DMS 273 (cell line): ENCODE data around the gene TPPP.
"Not testable (repeated sequence)": the region's sequence is repeated elsewhere in the genome, so short reads cannot be mapped to it uniquely, and the experiment has no call there.

Source experiments
- DNase-seq: peaks from one replicate; lab custom pipeline; 2025; ENCODE audit not compliant: unreplicated experiment; lab: John Stamatoyannopoulos, UW

Gene TPPP

GRCh38 chr5:694042-694431 is 885 bp upstream of the TPPP start:
- DNase-seq: not testable (repeated sequence)

DNA sequence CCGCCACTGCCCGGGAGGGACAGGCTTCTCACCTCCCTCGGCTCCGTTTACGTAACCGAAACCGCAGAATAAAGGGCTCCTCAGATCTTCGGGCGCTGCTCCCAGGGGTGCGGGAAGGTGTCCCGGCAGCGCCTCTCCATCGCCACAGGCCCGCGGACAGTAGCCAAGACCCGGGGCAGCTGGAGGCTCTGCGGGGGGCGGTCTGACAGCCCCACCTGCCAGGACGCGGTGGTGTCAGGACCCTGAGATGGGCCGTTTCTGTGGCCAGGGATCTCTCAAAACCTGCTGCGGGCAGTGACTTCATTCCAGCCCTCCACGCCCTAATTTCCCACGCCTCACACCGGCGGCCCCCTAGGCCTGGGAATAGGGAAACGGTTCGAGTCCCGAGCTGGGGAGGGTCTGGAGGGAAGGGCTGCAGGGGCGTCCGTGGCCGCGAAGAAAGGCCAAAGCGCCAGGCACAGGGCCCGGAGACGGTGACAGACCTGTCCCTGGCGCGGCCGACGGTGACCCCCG is 567 bp downstream of the TPPP start:
- peak; percentile 37 for DNase-seq

GRCh38 chr5:691817-692528 is 1.2 kb downstream of the TPPP start:
- no peak for DNase-seq

- not testable (repeated sequence) for DNase-seq
These were observed 2.1 kb downstream of the TPPP start for GRCh38 chr5:691049-691448.

DNA sequence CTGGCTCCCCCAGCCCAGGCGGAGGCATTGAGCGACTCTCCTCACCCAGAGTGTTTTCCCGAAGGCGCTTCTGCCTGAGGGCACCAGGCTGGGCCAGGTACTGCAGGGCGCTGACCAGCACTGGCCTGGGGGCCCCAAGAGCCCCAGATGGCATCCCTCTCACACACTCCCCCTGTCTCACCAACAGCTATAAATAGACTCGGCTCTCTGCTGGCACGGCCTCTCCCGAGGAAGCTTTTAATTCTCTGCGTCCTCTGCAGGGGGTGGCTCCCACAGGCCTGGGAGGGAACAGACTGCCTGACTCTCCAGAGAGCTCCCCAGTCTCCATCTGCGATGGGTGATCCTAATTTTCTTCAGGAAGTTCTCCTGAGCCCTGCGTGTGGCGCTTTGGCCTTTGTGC is 2.9 kb downstream of the TPPP start:
- DNase-seq: not testable (repeated sequence)

GRCh38 chr5:688348-689010 is 4.7 kb downstream of the TPPP start:
- not testable (repeated sequence) for DNase-seq

GRCh38 chr5:686936-687335 is 6.2 kb downstream of the TPPP start:
- DNase-seq: not testable (repeated sequence)

DNA sequence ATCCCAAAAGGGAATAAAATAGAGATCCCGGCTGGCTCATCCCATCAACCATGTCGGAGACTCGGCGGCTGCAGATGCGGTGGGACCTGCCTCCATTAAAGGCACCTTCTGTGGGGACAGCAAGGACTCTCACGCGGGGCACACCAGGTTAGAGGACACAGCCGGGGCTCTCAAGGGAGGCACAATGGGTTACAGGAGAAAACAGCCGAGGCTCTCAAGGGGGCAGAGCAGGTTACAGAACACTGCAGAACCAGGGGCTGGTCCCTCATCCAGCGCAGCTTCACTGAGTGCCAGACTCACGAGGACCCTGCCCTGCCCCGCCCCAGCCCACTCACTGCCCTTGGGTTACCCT is 7.0 kb downstream of the TPPP start:
- not testable (repeated sequence) for DNase-seq

DNA sequence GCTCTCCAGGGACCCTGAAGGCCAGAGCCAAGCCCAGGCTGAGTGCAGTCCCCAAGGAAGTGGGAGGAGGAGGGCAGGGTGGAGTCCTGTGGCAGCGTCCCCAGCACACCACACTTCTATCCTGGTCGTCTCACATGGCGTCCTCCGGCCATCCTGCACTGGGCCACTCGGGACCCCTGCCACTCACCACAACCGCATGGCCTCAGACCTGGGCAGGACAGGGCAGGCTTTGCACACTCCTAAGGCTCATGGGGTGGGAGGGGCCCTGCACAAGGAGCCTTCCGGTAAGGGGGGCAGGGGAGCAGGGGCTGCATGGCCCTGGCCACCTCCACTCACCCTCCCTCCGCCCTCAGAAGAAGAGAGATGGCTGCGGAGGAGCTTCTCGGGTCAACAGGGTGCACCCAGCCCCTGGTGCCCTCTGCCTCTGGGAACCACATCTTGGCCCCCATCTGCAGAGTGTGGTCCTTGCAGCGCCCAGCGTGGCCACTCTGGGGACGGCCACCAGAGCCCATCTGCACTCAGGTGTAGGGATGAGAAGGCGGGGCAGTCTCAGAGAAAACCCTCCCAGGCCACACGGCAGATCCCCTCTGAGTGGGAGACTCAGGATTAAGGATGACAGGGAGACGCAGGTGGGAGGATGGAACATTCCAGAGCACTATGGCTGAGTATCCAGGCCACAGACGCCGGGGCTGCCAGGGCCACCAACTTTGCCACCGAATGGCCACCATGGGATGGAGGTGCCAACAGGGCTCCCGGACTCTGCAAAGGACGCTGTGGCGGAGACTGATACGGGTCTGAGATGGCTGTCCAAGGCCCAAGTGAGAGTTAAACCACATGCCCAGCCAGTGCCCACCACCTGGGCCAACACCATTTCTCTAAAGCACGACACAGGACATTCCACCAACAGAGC is 7.6 kb downstream of the TPPP start:
- no peak for DNase-seq

- DNase-seq: no peak
These were observed 8.4 kb downstream of the TPPP start for GRCh38 chr5:684751-685216.

- DNase-seq: no peak
These were observed 9.3 kb downstream of the TPPP start for GRCh38 chr5:683551-684481.

DNA sequence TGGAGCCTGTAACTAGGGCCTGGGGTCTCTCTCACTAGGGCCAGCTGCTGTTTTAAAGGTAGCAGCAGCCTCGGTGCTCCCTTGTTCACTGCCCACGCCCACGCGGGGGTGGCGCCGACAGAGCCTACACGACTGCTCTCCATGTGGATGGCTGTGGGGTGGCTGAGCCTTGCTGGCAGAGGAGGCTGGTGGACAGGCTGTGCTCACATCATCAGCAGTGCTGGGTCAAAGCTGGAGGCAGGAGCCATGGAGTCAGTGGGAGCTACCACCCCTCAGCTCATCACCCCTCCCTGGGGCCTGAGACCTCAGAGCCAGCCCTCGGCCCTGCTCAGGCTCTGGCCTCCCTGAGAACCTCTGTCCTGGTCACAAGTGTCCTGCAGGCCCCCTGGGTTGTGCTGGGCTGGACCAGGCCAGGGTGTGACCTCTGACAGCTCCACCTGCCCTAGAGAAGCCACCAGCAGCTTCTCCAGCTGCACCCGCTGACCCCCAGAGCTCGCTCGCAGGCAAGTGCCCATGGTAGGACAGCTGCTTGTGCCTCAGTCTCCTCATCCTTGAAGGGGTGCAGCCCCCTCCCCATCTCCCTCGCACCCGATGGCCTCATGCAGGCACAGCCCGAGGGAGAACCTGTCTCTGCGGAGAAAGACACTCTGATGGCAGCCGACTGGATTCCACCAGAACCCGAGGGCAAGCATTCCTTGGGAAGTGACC is 10.3 kb downstream of the TPPP start:
- peak; percentile 24 for DNase-seq

GRCh38 chr5:682216-682615 is 10.9 kb downstream of the TPPP start:
- DNase-seq: not testable (repeated sequence)

DNA sequence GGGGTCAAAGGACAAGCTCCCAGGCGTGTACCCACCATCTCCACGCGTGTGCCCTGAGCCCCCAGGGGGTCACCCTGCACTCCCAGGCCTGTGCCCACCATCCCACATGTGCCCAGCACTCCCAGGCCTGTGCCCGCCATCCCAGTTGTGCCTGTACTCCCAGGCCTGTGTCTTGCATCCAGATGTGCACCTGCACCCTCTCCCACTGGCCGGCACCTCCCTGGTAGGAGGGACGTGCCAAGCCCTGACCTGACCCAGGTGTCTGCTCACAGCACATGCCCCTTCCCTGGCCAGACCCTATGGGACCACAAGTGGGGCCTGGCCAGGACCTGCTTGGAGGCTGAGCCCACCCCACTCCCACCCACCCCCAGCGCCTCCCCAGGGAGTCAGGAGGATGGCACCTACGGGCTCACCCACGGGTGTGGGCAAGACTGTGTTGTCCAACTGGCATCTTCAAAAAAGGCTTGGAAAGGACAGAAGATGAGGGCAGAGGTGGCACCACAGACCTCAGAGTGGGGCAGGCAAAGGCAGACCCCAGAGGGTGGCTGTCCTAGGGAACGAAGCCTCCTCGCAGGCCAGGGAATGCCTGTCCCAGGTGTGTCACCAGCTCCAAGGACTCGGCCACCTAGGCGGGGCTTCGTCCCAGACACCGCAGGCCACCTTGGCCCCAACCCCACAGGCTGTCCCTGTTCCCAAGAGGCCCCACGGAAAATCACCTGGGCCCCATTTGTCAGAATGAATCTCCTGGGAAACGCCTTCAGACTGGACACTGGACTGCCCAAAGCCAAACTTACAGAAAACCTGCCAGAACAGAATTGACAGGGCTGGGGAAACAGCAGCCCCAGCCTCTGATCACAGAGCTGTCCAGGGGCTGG is 11.6 kb downstream of the TPPP start:
- not testable (repeated sequence) for DNase-seq

DNA sequence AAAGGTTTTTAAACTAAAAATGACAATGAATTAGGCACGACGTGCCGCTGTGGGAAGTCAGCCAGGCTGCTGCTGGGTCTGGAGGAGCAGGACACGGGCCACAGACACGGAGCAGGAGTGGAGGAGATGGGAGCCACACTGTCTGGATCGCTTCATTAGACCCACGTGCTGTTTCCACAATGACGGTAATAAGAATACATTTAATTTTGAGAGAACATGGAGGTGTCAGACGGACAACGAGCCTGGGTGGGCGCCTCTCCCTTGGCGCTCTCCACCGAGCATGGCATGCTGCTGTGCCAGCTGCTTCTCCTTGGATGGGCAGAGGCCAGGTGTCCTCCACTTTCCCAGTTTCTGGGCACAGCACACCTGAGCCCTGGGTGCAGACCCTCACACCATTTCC is 12.3 kb downstream of the TPPP start:
- DNase-seq: not testable (repeated sequence)

DNA sequence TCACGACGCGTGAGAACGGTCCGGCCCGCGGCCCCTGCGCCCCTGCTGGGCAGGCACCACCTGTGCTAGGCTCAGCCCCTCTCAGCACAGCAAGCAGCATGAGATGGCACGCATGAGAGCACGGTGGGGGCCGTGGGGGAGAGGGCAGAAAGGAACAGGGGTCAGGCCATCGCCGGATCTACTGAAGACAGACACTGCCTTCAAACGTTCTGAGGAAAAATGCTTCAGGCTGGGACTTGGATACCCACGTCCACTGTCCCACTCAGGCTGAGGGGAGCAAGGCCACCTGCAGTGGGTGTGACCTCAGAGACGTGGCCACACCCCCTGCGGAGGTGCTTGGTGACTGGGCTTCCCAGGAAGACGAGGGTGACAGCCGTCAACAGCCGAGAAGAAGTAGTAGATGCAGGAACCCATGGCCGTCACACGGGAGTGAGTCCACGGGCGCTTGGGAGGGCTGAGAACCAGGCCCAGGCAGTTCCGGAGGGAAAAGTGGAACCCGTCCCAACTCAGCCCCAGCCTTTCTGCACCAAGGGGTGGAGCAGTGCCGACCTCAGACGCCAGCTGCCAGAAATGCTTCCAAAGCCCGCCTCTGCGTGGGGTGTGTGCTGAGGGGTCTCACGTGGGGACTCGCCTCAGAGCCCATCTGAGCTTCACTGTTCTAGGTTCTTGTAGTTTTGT is 12.9 kb downstream of the TPPP start:
- not testable (repeated sequence) for DNase-seq

- DNase-seq: not testable (repeated sequence)
These were observed 13.8 kb downstream of the TPPP start for GRCh38 chr5:679166-679895.
